Fibroblast of the aortic adventitia (primary cell): ENCODE measurements around the gene ROBO2. TPM values are rescaled to one million over a fixed set of nuclear protein-coding genes. Genes with fewer than 3 reads are reported as not detected.

Experiments used
- DNase-seq: peaks from one replicate; pipeline ENCODE4 v3.0.0-alpha.2; 2010; ENCODE audit warnings: low read depth
- H3K4me3 ChIP-seq: 2 replicates; pipeline ENCODE4 v1.5.1; 2011; ENCODE audit warnings: low read depth, mild to moderate bottlenecking, control low read depth, low read length, moderate library complexity
- CTCF ChIP-seq: IDR thresholded peaks from 2 replicates; pipeline ENCODE4 v1.5.1; 2011; ENCODE audit warnings: mild to moderate bottlenecking, low read length, control low read depth, inconsistent platforms; ENCODE audit not compliant: insufficient read depth
- total RNA-seq: library from RNA; depleted of rRNA; stranded (reverse); fragments of >200 nt; gene quantifications from 2 replicates; pipeline ENCODE4 v1.2.3, GENCODE V29; 2012; ENCODE audit warnings: low replicate concordance

The ROBO2 gene
- total RNA-seq, 1 donor, result 1.2 TPM

GRCh38 chr3:77040216-77040615, 317 bp downstream of the ROBO2 start:
- peak overlapping the region; percentile 9 for H3K4me3 ChIP-seq
- TF ChIP-seq CTCF, result no peak
- no peak for DNase-seq

GRCh38 chr3:77040926-77041722, 1.2 kb downstream of the ROBO2 start:
- H3K4me3 ChIP-seq, result no peak overlapping the region
- no peak for DNase-seq
- TF ChIP-seq CTCF, result no peak

- no peak for TF ChIP-seq CTCF
- no peak overlapping the region for H3K4me3 ChIP-seq
- no peak for DNase-seq
Observed at GRCh38 chr3:77041811-77042210, 1.9 kb downstream of the ROBO2 start.

DNA sequence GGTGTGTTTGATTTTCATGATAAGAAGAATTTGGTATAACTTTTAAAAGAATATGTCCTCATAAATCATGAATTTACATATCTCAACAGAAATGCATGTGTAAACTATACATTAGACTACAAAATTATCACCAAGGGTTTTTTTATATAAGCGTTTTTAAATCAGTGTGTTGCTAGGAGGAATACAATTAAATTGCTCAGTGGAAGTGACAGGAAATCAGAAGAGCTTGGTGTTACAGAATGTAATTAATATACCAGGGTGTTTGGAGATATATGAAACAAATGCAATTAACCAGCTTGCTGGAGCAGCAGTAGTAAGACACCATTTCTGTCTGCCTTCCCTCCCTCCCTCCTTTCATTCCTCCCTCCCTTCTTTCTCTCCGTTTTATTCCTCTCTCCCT, 2.4 kb downstream of the ROBO2 start:
- no peak for TF ChIP-seq CTCF
- DNase-seq, result no peak
- H3K4me3 ChIP-seq, result no peak overlapping the region

DNA sequence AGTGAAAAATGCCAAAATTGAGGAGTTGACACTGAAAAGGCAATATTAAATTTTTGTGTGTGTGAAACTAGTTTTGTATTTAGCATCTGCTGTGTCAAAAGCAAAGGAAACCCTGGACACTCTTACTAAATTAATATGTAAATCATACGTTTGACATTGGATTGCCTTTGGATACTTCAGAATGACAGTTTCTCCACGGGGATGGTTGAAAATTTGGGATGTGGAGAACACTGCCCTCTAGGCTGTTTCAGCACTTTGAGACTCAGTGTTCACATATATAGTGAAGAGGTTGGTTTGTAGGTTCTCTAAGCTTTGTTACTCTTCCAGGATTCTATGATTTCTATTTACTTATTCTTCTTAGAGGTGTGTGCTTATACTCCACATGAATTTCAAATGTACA, 3.0 kb downstream of the ROBO2 start:
- no peak for TF ChIP-seq CTCF
- no peak for DNase-seq
- no peak overlapping the region for H3K4me3 ChIP-seq

- TF ChIP-seq CTCF, result no peak
- no peak overlapping the region for H3K4me3 ChIP-seq
- DNase-seq, result no peak
Observed at GRCh38 chr3:77045686-77046085, 5.8 kb downstream of the ROBO2 start.

- no peak for DNase-seq
- H3K4me3 ChIP-seq, result no peak overlapping the region
- no peak for TF ChIP-seq CTCF
Observed at GRCh38 chr3:77048186-77048585, 8.3 kb downstream of the ROBO2 start.
